Progenitor cell of endocrine pancreas (in vitro differentiated cells): ENCODE measurements around the gene DPH2. TPM values are rescaled to one million over a fixed set of nuclear protein-coding genes. Genes with fewer than 3 reads are reported as not detected.

ENCODE experiments used
- DNase-seq: peaks from one replicate; pipeline ENCODE4 v3.0.0; 2021; ENCODE audit warnings: low spot score; ENCODE audit not compliant: unreplicated experiment
- H3K27ac Mint-ChIP-seq: 2 replicates; pipeline ENCODE4 v1.8.0; 2021; ENCODE audit warnings: mild to moderate bottlenecking, moderate library complexity, mixed read lengths
- H3K27me3 Mint-ChIP-seq: 2 replicates; pipeline ENCODE4 v1.8.0; 2021; ENCODE audit warnings: mixed read lengths
- H3K36me3 Mint-ChIP-seq: 2 replicates; pipeline ENCODE4 v1.8.0; 2022; ENCODE audit warnings: mixed read lengths; ENCODE audit not compliant: insufficient read depth
- H3K4me1 Mint-ChIP-seq: 2 replicates; pipeline ENCODE4 v1.8.0; 2021; ENCODE audit warnings: low read depth, mixed read lengths
- H3K4me3 Mint-ChIP-seq: 2 replicates; pipeline ENCODE4 v1.8.0; 2021; ENCODE audit warnings: low read depth, mild to moderate bottlenecking, moderate library complexity, mixed read lengths
- H3K9me3 Mint-ChIP-seq: 2 replicates; pipeline ENCODE4 v1.8.0; 2021; ENCODE audit warnings: low read depth, mixed read lengths
- long read RNA-seq: library from polyadenylated mRNA; unstranded; transcript quantifications from one replicate; pipeline ENCODE4 v2.0.0, GENCODE V29; 2020
- total RNA-seq: library from RNA; stranded (reverse); gene quantifications from 2 replicates; pipeline ENCODE4 v1.2.1, GENCODE V29; 2021
- TF ChIP-seq, protein P1 (sequence below): fragments of 200-600 bp; sonication (generic); IDR thresholded peaks from one replicate; pipeline ENCODE4 v1.5.0; 2021; ENCODE audit warnings: antibody characterized with exemption, mild to moderate bottlenecking; ENCODE audit not compliant: unreplicated experiment

Gene DPH2, protein sequence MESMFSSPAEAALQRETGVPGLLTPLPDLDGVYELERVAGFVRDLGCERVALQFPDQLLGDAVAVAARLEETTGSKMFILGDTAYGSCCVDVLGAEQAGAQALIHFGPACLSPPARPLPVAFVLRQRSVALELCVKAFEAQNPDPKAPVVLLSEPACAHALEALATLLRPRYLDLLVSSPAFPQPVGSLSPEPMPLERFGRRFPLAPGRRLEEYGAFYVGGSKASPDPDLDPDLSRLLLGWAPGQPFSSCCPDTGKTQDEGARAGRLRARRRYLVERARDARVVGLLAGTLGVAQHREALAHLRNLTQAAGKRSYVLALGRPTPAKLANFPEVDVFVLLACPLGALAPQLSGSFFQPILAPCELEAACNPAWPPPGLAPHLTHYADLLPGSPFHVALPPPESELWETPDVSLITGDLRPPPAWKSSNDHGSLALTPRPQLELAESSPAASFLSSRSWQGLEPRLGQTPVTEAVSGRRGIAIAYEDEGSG
- total RNA-seq = 24.9 and 25.4 TPM in 2 replicates
- long read RNA-seq, transcript DPH2-209 (6 exons, 2,414 nt) = minor isoform, 12 of 100 reads
- long read RNA-seq, transcript DPH2-201 (6 exons, 2,472 nt) = major isoform, 60 of 100 reads
- long read RNA-seq, partial matches to known transcripts = 8 of 100 reads
- long read RNA-seq, other reads (novel, unspliced or antisense) = 19 of 100 reads

DNA sequence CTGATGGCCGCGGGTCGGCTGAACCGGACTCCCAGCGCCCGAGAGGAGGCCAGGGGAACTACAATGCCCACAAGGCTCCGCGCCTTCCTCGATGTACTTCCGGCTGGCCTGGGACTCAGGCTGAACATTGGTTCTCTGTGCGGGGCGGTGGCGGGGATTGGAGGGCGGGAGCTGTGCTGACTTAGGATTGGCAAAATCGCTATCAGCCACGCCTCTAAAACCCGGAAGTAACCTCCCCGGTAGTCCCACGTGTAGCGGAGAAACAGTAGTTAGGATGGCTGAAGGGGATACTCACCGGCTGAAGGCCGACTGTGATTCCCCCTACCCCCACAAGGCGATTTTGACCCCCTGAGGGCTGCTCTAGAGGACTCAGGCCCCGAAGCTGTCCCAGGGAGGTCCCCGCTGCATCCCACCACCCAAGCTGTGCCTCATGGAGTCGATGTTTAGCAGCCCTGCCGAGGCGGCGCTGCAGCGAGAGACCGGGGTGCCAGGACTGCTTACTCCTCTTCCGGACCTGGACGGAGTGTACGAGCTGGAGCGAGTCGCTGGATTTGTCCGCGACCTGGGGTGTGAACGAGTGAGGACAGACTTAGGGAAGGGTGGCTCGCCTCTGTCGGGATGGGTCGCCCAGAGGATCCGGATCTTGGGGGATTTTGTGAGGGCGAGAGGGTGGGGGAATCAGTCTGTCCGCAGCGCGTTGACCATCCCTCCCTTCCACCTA lies at the start of gene DPH2:
Gene DPH2, plus strand, starts transcription at position 265 of the 721 bp plus-strand sequence. Its CDS starts 166 bp downstream, at position 431.
- peaks cover 3% of the 10 kb centered on the region for H3K36me3 Mint-ChIP-seq
- TF ChIP-seq, protein P1, sequence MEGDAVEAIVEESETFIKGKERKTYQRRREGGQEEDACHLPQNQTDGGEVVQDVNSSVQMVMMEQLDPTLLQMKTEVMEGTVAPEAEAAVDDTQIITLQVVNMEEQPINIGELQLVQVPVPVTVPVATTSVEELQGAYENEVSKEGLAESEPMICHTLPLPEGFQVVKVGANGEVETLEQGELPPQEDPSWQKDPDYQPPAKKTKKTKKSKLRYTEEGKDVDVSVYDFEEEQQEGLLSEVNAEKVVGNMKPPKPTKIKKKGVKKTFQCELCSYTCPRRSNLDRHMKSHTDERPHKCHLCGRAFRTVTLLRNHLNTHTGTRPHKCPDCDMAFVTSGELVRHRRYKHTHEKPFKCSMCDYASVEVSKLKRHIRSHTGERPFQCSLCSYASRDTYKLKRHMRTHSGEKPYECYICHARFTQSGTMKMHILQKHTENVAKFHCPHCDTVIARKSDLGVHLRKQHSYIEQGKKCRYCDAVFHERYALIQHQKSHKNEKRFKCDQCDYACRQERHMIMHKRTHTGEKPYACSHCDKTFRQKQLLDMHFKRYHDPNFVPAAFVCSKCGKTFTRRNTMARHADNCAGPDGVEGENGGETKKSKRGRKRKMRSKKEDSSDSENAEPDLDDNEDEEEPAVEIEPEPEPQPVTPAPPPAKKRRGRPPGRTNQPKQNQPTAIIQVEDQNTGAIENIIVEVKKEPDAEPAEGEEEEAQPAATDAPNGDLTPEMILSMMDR = peak; percentile 15

DNA sequence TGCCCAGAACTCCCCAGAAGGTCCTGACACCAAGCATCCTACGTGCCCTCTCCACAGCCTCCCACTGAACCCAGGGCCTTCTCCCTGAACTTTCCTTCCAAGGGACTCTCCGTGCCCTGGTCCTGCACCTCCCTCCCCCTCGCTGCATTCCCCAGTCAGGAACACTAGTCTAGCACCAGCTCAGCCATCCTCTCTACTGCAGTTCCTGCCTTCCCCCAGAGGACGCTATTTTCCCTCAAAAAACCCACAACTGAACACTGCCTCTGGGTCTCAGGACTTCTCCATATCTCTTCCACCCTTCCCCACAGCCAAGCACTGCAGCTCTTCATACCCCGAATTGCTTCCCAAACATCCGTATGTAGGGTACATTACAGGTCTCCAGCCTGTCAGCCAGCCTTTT lies 48.8 kb upstream of the DPH2 start:
- DNase-seq = no peak
- Mint-ChIP-seq H3K36me3 (no peaks in the 10 kb centered on the region), H3K27me3 (peaks cover 3% of the 10 kb centered on the region), H3K27ac (no peak overlapping the region), H3K9me3 (no peaks in the 10 kb centered on the region), H3K4me1 (no peaks in the 10 kb centered on the region), H3K4me3 (no peak overlapping the region)
- TF ChIP-seq, protein P1 = no peak

More for the DNA sequence above, at the start of gene DPH2:
- Mint-ChIP-seq H3K27ac (peak within 1 kb of the TSS; percentile 79), H3K4me3 (peak within 1 kb of the TSS; percentile 95), H3K4me1 (peaks cover 18% of the 10 kb centered on the region), H3K9me3 (no peaks in the 10 kb centered on the region), H3K27me3 (no peaks in the 10 kb centered on the region)
- DNase-seq = peak; percentile 91

DNA sequence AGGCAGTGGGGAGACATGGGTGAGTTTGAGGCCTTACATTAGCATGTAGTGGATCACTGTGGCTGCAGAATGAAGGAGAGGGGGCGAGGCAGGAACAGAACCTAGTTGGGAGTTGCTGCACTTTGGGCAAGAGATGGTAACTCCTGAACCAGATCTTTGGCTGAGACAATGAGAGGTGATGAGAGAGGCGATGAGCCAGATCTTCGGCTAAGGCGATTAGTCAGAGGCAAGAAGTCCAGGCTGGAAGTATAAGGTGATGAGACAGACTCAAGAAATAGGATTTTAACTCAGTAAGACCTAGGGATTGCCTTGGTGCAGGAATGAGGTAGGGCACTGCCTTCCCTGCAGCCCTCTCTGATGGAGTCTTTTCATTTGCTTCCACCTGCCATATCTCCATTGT lies 45.3 kb upstream of the DPH2 start:
- Mint-ChIP-seq H3K36me3 (no peaks in the 10 kb centered on the region), H3K9me3 (no peaks in the 10 kb centered on the region), H3K4me3 (no peak overlapping the region), H3K27me3 (peaks cover 4% of the 10 kb centered on the region), H3K27ac (no peak overlapping the region), H3K4me1 (no peaks in the 10 kb centered on the region)
- TF ChIP-seq, protein P1 = no peak
- DNase-seq = no peak

DNA sequence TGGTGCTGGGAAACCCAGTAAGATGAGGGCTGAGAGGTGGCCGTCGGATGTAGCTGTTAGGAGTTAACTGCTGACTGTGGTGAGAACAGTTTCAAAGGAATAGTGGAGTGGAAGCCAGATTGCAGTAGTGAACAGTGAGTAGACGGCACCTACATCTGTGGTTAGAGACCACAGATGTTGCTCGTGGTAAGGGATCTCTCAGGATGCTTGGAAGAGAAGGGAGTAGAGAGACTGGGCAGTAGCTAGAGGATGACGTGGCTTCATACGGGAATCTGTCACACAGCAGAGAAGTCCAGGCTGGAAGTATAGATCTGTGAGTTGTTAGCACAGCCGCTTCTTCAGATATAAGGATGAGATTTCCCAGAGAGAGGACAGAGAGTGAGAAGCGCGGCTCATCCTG lies 44.0 kb upstream of the DPH2 start:
- Mint-ChIP-seq H3K27ac (no peak overlapping the region), H3K36me3 (no peaks in the 10 kb centered on the region), H3K27me3 (peaks cover 4% of the 10 kb centered on the region), H3K9me3 (no peaks in the 10 kb centered on the region), H3K4me3 (no peak overlapping the region), H3K4me1 (no peaks in the 10 kb centered on the region)
- TF ChIP-seq, protein P1 = no peak
- DNase-seq = no peak
